GM12878 (cell line): ENCODE measurements around the gene HECTD4. TPM values are rescaled to one million over a fixed set of nuclear protein-coding genes. Genes with fewer than 3 reads are reported as not detected.

Experiments
- ATAC-seq: fragments of 200-7000 bp; cut with Tn5 transposase; 3 replicates; pipeline ENCODE4 v1.9.1; 2020; ENCODE audit warnings: mild to moderate bottlenecking, moderate library complexity
- BruUV-seq: library from RNA; stranded (reverse); fragments of 400-500 nt; replicated peaks from 2 replicates; lab custom pipeline; 2021; lab: Mats Ljungman, UMichigan
- CTCF ChIA-PET: fragments of 300-600 bp; sonication (Branson Sonifier 250); formaldehyde crosslinking; extraction: SDS; loops from one replicate; lab custom pipeline; 2021; ENCODE audit warnings: inconsistent platforms; lab: Yijun Ruan, JAX
- POLR2A ChIA-PET: fragments of 350-600 bp; formaldehyde crosslinking; extraction: SDS; loops from one replicate; lab custom pipeline; 2021; ENCODE audit warnings: inconsistent platforms; lab: Charles Lee
- RAD21 ChIA-PET: fragments of 300-600 bp; sonication (Branson Sonifier 250); formaldehyde crosslinking; loops from one replicate; lab custom pipeline; 2023; ENCODE audit warnings: antibody characterized with exemption; ENCODE audit not compliant: unreplicated experiment; lab: Charles Lee
- SMC1A ChIA-PET: fragments of 300-600 bp; sonication (Branson Sonifier 250); formaldehyde crosslinking; loops from one replicate; lab custom pipeline; 2023; ENCODE audit not compliant: unreplicated experiment, uncharacterized antibody; lab: Charles Lee
- DNase-seq: peaks from one replicate; pipeline ENCODE4 v3.0.0-alpha.2; 2011; ENCODE audit warnings: low read depth, low spot score
- FAIRE-seq: peaks from 3 replicates; lab custom pipeline; 2011; peaks lifted over from hg19 to GRCh38; lab: Jason Lieb, UNC
- H2AFZ ChIP-seq: 2 replicates; pipeline ENCODE4 v1.6.0; 2011; ENCODE audit warnings: low read depth, low read length, control low read depth; ENCODE audit not compliant: control insufficient read depth
- H3K27ac ChIP-seq: 2 replicates; pipeline ENCODE4 v1.5.1; 2011; ENCODE audit warnings: control low read depth; ENCODE audit not compliant: control insufficient read depth, insufficient read depth
- H3K27me3 ChIP-seq, 2 experiments: replicated peaks in 1 of 2; 2 replicates each; pipeline versions ENCODE4 v1.6.0 to v1.6.1; 2011; ENCODE audit warnings: low read length in 1 of 2; ENCODE audit not compliant: control insufficient read depth in 2 of 2, insufficient read depth in 2 of 2
- H3K36me3 ChIP-seq, 2 experiments: 2 replicates each; pipeline ENCODE4 v1.5.1; 2011; ENCODE audit warnings: low read length in 1 of 2; ENCODE audit not compliant: control insufficient read depth in 2 of 2, insufficient read depth in 2 of 2
- H3K4me1 ChIP-seq: 2 replicates; pipeline ENCODE4 v1.6.1; 2011; ENCODE audit warnings: mild to moderate bottlenecking, low read length, moderate library complexity, mixed read lengths; ENCODE audit not compliant: control insufficient read depth, insufficient read depth
- H3K4me2 ChIP-seq: 2 replicates; pipeline ENCODE4 v1.6.0; 2011; ENCODE audit warnings: control low read depth; ENCODE audit not compliant: control insufficient read depth, insufficient read depth
- H3K4me3 ChIP-seq: fragments of 200-600 bp; sonication (generic); 2 replicates; pipeline ENCODE4 v1.5.1; 2016
- H3K79me2 ChIP-seq: 2 replicates; pipeline ENCODE4 v1.6.0; 2011; ENCODE audit warnings: low read length; ENCODE audit not compliant: control insufficient read depth, insufficient read depth
- H3K9ac ChIP-seq: 2 replicates; pipeline ENCODE4 v1.8.0; 2011; ENCODE audit warnings: low read length, control low read depth, mixed read lengths; ENCODE audit not compliant: control insufficient read depth, insufficient read depth
- H3K9me3 ChIP-seq: replicated peaks from 3 replicates; pipeline ENCODE4 v1.5.1; 2011; ENCODE audit warnings: mild to moderate bottlenecking, low read length; ENCODE audit not compliant: control insufficient read depth, insufficient read depth
- H4K20me1 ChIP-seq: 2 replicates; pipeline ENCODE4 v1.6.0; 2011; ENCODE audit not compliant: control insufficient read depth, insufficient read depth
- E2F4 ChIP-seq: IDR thresholded peaks from 2 replicates; pipeline ENCODE4 v1.6.1; 2012; ENCODE audit warnings: low read depth, low read length, improper control_type of control experiment
- HSF1 ChIP-seq: fragments of 150-350 bp; IDR thresholded peaks from 2 replicates; pipeline ENCODE4 v1.6.1; 2014; ENCODE audit warnings: mild to moderate bottlenecking, low read depth, low read length
- IRF4 ChIP-seq: IDR thresholded peaks from 2 replicates; pipeline ENCODE4 v1.6.1; 2011; ENCODE audit warnings: low read depth, low read length
- MLLT1 ChIP-seq: fragments of 450-650 bp; IDR thresholded peaks from 2 replicates; pipeline ENCODE4 v1.6.1; 2016; ENCODE audit warnings: mild to moderate bottlenecking
- WGBS: methylation state at CpG from one replicate; pipeline ENCODE4 v1.1.6; 2016; ENCODE audit warnings: low lambda C conversion rate; ENCODE audit not compliant: insufficient replicate concordance, insufficient coverage; ENCODE audit errors: missing lambda C conversion rate; 5-methylcytosine and 5-hydroxymethylcytosine counted together
- in situ Hi-C: fragments of 300-500 bp; cut with MboI; formaldehyde crosslinking; loops from 9 replicates; pipeline ENCODE4 v1.14.3; 2018; ENCODE audit warnings: mixed read lengths
- intact Hi-C: fragments of 100-400 bp; cut with micrococcal nuclease; formaldehyde crosslinking; loops from one replicate; pipeline ENCODE4 v1.14.2; 2022; ENCODE audit not compliant: unreplicated experiment
- polyA plus RNA-seq, 11 experiments: library from polyadenylated mRNA; depleted of rRNA in 4 of 11; unstranded in 6 of 11; stranded (reverse) in 5 of 11; fragments of >200 nt; fragmentation: Nextera tagmentation in 4 of 11; fragmentation: Illumina TruSeq in 1 of 11; extraction: Ambion mirVana in 4 of 11; extraction: Trizol in 1 of 11; gene quantifications; 1 replicate in 1 of 11; 2 replicates in 10 of 11; pipeline versions ENCODE4 v1.2.1 to v1.2.3, GENCODE V29; 2011 to 2016; ENCODE audit warnings: inconsistent platforms in 2 of 11, missing spikeins in 2 of 11, low read depth in 1 of 11
- total RNA-seq, 4 experiments: library from RNA; depleted of rRNA in 3 of 4; stranded (reverse); fragments of >200 nt in 3 of 4; fragmentation: Illumina TruSeq in 1 of 4; extraction: Trizol in 1 of 4; gene quantifications; 2 replicates each; pipeline versions ENCODE4 v1.2.1 to v1.2.3, GENCODE V29; 2013 to 2021

The HECTD4 gene
- total and polyA plus RNA-seq, 10 of the 15 experiments (the other 5 are each of a cell fraction or from before 2014, with no cell fraction given), result 5.8 to 43.9 (median 17.9) TPM

GRCh38 chr12:112188130-112188830 is 194.0 kb downstream of the HECTD4 start:
- POLR2A ChIA-PET, result no interaction called here
- Histone ChIP-seq H3K79me2 (no peaks in the 10 kb centered on the region), H3K36me3 (peaks cover 19 to 33% of the 10 kb centered on the region in 2 experiments; a peak in 3 of 4 replicates), H3K9ac (no peak overlapping the region), H3K4me1 (peaks cover 10% of the 10 kb centered on the region), H4K20me1 (no peaks in the 10 kb centered on the region), H3K4me2 (no peak overlapping the region), H3K9me3 (no peaks in the 10 kb centered on the region), H3K4me3 (no peak overlapping the region), H2AFZ (no peak overlapping the region), H3K27me3 (no peaks in the 10 kb centered on the region), H3K27ac (no peak overlapping the region)
- intact Hi-C loops, result no loop called here
- no peak for TF ChIP-seq IRF4
- no peak for TF ChIP-seq MLLT1
- no peak for TF ChIP-seq E2F4
- TF ChIP-seq HSF1, result no peak
- ATAC-seq (no peak), FAIRE-seq (no peak), DNase-seq (no peak)
- SMC1A ChIA-PET, result no interaction called here
- in situ Hi-C loops, result no loop called here
- RAD21 ChIA-PET, result interaction anchor here (1.2 kb wide), 1 partner anchor 10 kb away, joined by 4 read pairs; no protein-coding TSS in a partner anchor
- 93% methylated on average over 9 of the region's 9 CpGs for WGBS
- CTCF ChIA-PET, result interaction anchor here (1.4 kb wide), 1 partner anchor 10 kb away, joined by 4 read pairs; no protein-coding TSS in a partner anchor
- no TSS peak for BruUV-seq
